Smooth muscle cell (in vitro differentiated cells): Measurements from ENCODE around the gene CSNK1G1. TPM values are rescaled to one million over a fixed set of nuclear protein-coding genes. Genes with fewer than 3 reads are reported as not detected.
A peak's percentile ranks its signal among the peaks of the same experiment; 100 is the strongest.

Experiments used
- DNase-seq: peaks from one replicate; lab custom pipeline; 2025; ENCODE audit not compliant: unreplicated experiment; lab: John Stamatoyannopoulos, UW
- H2AFZ ChIP-seq: fragments of 200-600 bp; sonication (generic); 2 replicates; pipeline ENCODE4 v1.6.0; 2016; ENCODE audit warnings: antibody characterized with exemption, low read depth, mild to moderate bottlenecking
- H3F3A ChIP-seq: fragments of 200-600 bp; sonication (generic); 2 replicates; pipeline ENCODE4 v1.6.0; 2017; ENCODE audit warnings: antibody characterized with exemption, low read depth
- H3K27ac ChIP-seq: fragments of 200-600 bp; sonication (generic); 2 replicates; pipeline ENCODE4 v1.5.1; 2016; ENCODE audit warnings: low read depth, mild to moderate bottlenecking
- H3K27me3 ChIP-seq: fragments of 200-600 bp; sonication (generic); 2 replicates; pipeline ENCODE4 v1.6.1; 2016; ENCODE audit warnings: low read depth, mild to moderate bottlenecking
- H3K36me3 ChIP-seq: fragments of 200-600 bp; sonication (generic); 2 replicates; pipeline ENCODE4 v1.5.1; 2016; ENCODE audit warnings: low read depth
- H3K4me1 ChIP-seq: fragments of 200-600 bp; sonication (generic); 2 replicates; pipeline ENCODE4 v1.5.1; 2016; ENCODE audit warnings: low read depth
- H3K4me2 ChIP-seq: fragments of 200-600 bp; sonication (generic); 2 replicates; pipeline ENCODE4 v1.6.0; 2016; ENCODE audit warnings: mild to moderate bottlenecking
- H3K4me3 ChIP-seq: fragments of 200-600 bp; sonication (generic); 2 replicates; pipeline ENCODE4 v1.5.1; 2016; ENCODE audit warnings: mild to moderate bottlenecking
- H3K79me2 ChIP-seq: fragments of 200-600 bp; sonication (generic); 2 replicates; pipeline ENCODE4 v1.6.0; 2016; ENCODE audit warnings: low read depth, mild to moderate bottlenecking
- H3K9ac ChIP-seq: fragments of 200-600 bp; sonication (generic); 2 replicates; pipeline ENCODE4 v1.6.0; 2016; ENCODE audit warnings: low read depth
- H3K9me3 ChIP-seq: fragments of 200-600 bp; sonication (generic); replicated peaks from 2 replicates; pipeline ENCODE4 v1.5.1; 2016; ENCODE audit warnings: low read depth
- H4K20me1 ChIP-seq: fragments of 200-600 bp; sonication (generic); 2 replicates; pipeline ENCODE4 v1.6.0; 2016; ENCODE audit warnings: low read depth
- WGBS: methylation state at CpG from one replicate; pipeline ENCODE4 v1.1.7; 2016; ENCODE audit warnings: low lambda C conversion rate; 5-methylcytosine and 5-hydroxymethylcytosine counted together
- polyA plus RNA-seq: library from polyadenylated mRNA; unstranded; fragments of >200 nt; fragmentation: Nextera tagmentation; extraction: Ambion mirVana; gene quantifications from 2 replicates; pipeline ENCODE4 v1.2.1, GENCODE V29; 2016
- total RNA-seq: library from RNA; depleted of rRNA; stranded (reverse); fragments of >200 nt; gene quantifications from 2 replicates; pipeline ENCODE4 v1.2.3, GENCODE V29; 2014
- TF ChIP-seq, protein P1 (sequence below): fragments of 200-600 bp; sonication (generic); IDR thresholded peaks from 2 replicates; pipeline ENCODE4 v1.5.1; 2017; ENCODE audit warnings: borderline replicate concordance, mild to moderate bottlenecking, antibody characterized with exemption; ENCODE audit not compliant: insufficient read depth, poor library complexity, severe bottlenecking

Gene CSNK1G1
- total and polyA plus RNA-seq, 2 experiments from 2014 or later: 12.8 to 23.2 TPM

DNA sequence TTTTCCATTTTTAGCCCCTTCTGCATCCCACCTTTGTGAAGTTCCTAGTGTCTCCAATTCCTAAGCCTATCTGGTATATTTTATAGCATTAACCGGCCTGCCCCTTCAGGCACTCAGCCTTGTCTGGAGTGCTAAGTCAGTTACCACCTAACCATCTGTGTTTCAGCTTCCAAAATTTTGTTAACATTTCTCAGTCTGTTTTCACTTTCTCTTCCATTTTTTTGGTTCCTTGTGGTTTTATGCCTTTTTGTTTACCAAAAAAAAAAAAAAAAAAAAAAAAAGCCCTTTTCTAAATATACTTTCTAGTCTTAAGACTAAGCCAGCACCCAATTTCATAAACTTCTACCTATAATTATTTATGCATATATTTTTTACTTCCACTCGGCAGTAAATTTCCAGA lies 92.4 kb downstream of the CSNK1G1 start:
- H3K27ac ChIP-seq: no peak overlapping the region
- no peaks in the 10 kb centered on the region for H3K36me3 ChIP-seq
- 98% methylated on average over 2 of the region's 2 CpGs for WGBS
- no peaks in the 10 kb centered on the region for H3K9me3 ChIP-seq
- TF ChIP-seq, protein P1, sequence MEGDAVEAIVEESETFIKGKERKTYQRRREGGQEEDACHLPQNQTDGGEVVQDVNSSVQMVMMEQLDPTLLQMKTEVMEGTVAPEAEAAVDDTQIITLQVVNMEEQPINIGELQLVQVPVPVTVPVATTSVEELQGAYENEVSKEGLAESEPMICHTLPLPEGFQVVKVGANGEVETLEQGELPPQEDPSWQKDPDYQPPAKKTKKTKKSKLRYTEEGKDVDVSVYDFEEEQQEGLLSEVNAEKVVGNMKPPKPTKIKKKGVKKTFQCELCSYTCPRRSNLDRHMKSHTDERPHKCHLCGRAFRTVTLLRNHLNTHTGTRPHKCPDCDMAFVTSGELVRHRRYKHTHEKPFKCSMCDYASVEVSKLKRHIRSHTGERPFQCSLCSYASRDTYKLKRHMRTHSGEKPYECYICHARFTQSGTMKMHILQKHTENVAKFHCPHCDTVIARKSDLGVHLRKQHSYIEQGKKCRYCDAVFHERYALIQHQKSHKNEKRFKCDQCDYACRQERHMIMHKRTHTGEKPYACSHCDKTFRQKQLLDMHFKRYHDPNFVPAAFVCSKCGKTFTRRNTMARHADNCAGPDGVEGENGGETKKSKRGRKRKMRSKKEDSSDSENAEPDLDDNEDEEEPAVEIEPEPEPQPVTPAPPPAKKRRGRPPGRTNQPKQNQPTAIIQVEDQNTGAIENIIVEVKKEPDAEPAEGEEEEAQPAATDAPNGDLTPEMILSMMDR: no peak
- H3K79me2 ChIP-seq: peaks cover 68% of the 10 kb centered on the region
- no peaks in the 10 kb centered on the region for H3F3A ChIP-seq
- H3K27me3 ChIP-seq: no peaks in the 10 kb centered on the region
- no peaks in the 10 kb centered on the region for H3K4me1 ChIP-seq
- DNase-seq: no peak
- no peak overlapping the region for H3K4me3 ChIP-seq
- H3K9ac ChIP-seq: no peak overlapping the region
- H4K20me1 ChIP-seq: peaks cover 75% of the 10 kb centered on the region
- no peak overlapping the region for H3K4me2 ChIP-seq
- H2AFZ ChIP-seq: no peak overlapping the region

DNA sequence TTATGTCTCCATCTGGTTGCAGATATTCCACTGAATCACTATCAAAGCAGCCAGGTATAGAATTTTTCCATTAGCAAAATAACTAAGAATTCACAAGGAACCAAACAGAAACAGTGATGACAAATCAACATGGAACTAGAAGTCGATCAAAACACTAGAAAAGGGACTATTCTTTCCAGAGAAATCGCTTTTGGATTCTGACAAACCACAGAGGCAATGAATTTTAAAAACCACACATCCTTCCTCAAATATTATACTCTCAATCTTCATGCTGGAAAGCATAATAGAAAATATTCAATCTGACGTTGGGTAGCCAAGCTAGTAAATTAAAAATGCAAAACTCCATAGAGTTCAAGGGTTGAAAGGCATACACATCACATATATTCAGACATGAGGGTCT lies 99.9 kb downstream of the CSNK1G1 start:
- Histone ChIP-seq H3K4me2 (no peak overlapping the region), H3K79me2 (peaks cover 36% of the 10 kb centered on the region), H2AFZ (no peak overlapping the region), H3K4me1 (no peaks in the 10 kb centered on the region), H3K4me3 (no peak overlapping the region), H3K9me3 (no peaks in the 10 kb centered on the region), H3K36me3 (peaks cover 3% of the 10 kb centered on the region), H3K27ac (no peak overlapping the region), H3K27me3 (no peaks in the 10 kb centered on the region), H3F3A (no peaks in the 10 kb centered on the region), H4K20me1 (peaks cover 43% of the 10 kb centered on the region), H3K9ac (no peak overlapping the region)
- WGBS: 94% methylated on average over 3 of the region's 3 CpGs
- no peak for DNase-seq
- TF ChIP-seq, protein P1: no peak

DNA sequence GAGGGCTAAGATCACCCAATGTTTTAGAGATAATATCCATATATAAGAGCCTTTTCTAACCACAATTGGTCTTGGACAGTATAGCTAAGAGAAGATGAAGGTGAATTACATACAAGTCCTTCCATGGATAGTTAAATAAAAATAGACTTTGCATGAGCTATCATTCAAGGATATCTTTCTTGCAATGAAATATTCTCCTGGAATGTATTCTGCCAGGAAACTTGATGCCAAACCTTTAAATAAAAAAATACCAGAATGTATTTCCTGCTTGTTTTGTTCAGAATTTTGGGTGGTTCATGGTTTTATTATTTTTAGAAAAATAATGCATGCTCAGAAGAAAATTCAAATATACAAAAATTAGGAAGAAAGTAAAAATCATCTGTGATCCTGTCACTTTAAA lies 104.3 kb downstream of the CSNK1G1 start:
- Histone ChIP-seq H3K27ac (no peak overlapping the region), H3K4me2 (no peak overlapping the region)
- TF ChIP-seq, protein P1: no peak

DNA sequence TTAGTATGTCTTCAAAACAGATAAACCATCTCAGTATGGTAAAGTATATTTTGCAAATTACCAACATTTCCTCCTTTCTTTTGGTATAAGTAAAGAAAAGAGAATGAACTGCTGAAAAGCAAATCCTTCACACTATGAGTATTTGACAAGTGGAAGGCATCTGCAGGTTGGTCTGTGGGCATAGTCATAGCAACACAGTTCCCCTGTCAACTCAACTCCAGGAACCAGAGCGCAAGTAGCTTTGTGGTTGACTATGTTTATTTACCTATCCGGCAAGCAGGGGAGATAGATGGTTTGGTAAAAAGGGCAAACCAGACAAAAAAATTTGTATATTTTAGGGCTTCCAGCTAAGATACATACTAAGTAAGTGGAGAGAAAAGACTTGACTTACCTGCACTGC lies 104.9 kb downstream of the CSNK1G1 start:
- no peak overlapping the region for H3K4me2 ChIP-seq
- no peaks in the 10 kb centered on the region for H3K27me3 ChIP-seq
- H3F3A ChIP-seq: peaks cover 20% of the 10 kb centered on the region
- DNase-seq: no peak
- WGBS: 79% methylated on average over 2 of the region's 2 CpGs
- no peak overlapping the region for H2AFZ ChIP-seq
- H3K27ac ChIP-seq: peak overlapping the region; percentile 99
- TF ChIP-seq, protein P1: no peak
- H3K36me3 ChIP-seq: no peaks in the 10 kb centered on the region
- no peak overlapping the region for H3K4me3 ChIP-seq
- no peaks in the 10 kb centered on the region for H3K9me3 ChIP-seq
- H3K9ac ChIP-seq: no peak overlapping the region
- peaks cover 15% of the 10 kb centered on the region for H4K20me1 ChIP-seq
- peaks cover 9% of the 10 kb centered on the region for H3K4me1 ChIP-seq
- H3K79me2 ChIP-seq: peaks cover 27% of the 10 kb centered on the region

More for the DNA sequence above, 104.3 kb downstream of the CSNK1G1 start:
- H3K4me1 ChIP-seq: peaks cover 9% of the 10 kb centered on the region
- peaks cover 20% of the 10 kb centered on the region for H3F3A ChIP-seq
- peaks cover 15% of the 10 kb centered on the region for H4K20me1 ChIP-seq
- H3K27me3 ChIP-seq: no peaks in the 10 kb centered on the region
- no peaks in the 10 kb centered on the region for H3K9me3 ChIP-seq
- no peak overlapping the region for H3K9ac ChIP-seq
- peaks cover 27% of the 10 kb centered on the region for H3K79me2 ChIP-seq
- H3K36me3 ChIP-seq: no peaks in the 10 kb centered on the region
- H3K4me3 ChIP-seq: no peak overlapping the region
- DNase-seq: no peak
- no peak overlapping the region for H2AFZ ChIP-seq
